22Rv1 (cell line): Measurements from ENCODE around the gene MAP3K9.

Experiments
- H3K27ac ChIP-seq: fragments of 450-650 bp; 2 replicates; pipeline ENCODE4 v1.5.1; 2017
- CTCF ChIP-seq: fragments of 450-650 bp; IDR thresholded peaks from 2 replicates; pipeline ENCODE4 v1.5.1; 2017; ENCODE audit warnings: mild to moderate bottlenecking
- ZFX ChIP-seq: fragments of 450-650 bp; IDR thresholded peaks from 2 replicates; pipeline ENCODE4 v1.6.1; 2017; ENCODE audit warnings: antibody characterized with exemption, borderline replicate concordance

The MAP3K9 gene

GRCh38 chr14:70792939-70793338 is 16.4 kb downstream of the MAP3K9 start:
- TF ChIP-seq CTCF (no peak), ZFX (no peak)
- H3K27ac ChIP-seq = no peak overlapping the region

- TF ChIP-seq CTCF (no peak), ZFX (no peak)
- H3K27ac ChIP-seq = no peak overlapping the region
Observed at GRCh38 chr14:70791971-70792370, 17.3 kb downstream of the MAP3K9 start.

- no peak overlapping the region for H3K27ac ChIP-seq
- TF ChIP-seq ZFX = no peak
Observed at GRCh38 chr14:70789961-70790360, 19.4 kb downstream of the MAP3K9 start.

GRCh38 chr14:70789361-70789760 is 20.0 kb downstream of the MAP3K9 start:
- TF ChIP-seq CTCF = no peak
- TF ChIP-seq ZFX = no peak

GRCh38 chr14:70788898-70789297 is 20.4 kb downstream of the MAP3K9 start:
- TF ChIP-seq ZFX = no peak
- no peak for TF ChIP-seq CTCF
- no peak overlapping the region for H3K27ac ChIP-seq

More at GRCh38 chr14:70789361-70789760, 20.0 kb downstream of the MAP3K9 start:
- no peak overlapping the region for H3K27ac ChIP-seq

GRCh38 chr14:70785556-70785955 is 23.8 kb downstream of the MAP3K9 start:
- TF ChIP-seq ZFX (no peak), CTCF (no peak)
- no peak overlapping the region for H3K27ac ChIP-seq

GRCh38 chr14:70784886-70785285 is 24.4 kb downstream of the MAP3K9 start:
- TF ChIP-seq ZFX (no peak), CTCF (no peak)
- H3K27ac ChIP-seq = no peak overlapping the region

- TF ChIP-seq CTCF (no peak), ZFX (no peak)
- H3K27ac ChIP-seq = no peak overlapping the region
Observed at GRCh38 chr14:70782361-70782760, 27.0 kb downstream of the MAP3K9 start.
